NB4 (cell line): ENCODE results near the gene SYNPO.

Experiments used
- POLR2A ChIP-seq: IDR thresholded peaks from 2 replicates; pipeline ENCODE4 v1.6.1; 2011; ENCODE audit warnings: mild to moderate bottlenecking; ENCODE audit not compliant: insufficient read length; ENCODE audit errors: extremely low read depth
- TF ChIP-seq, protein P1 (sequence below): IDR thresholded peaks from one replicate; pipeline ENCODE4 v1.5.1; 2012; ENCODE audit warnings: low read depth, low read length

- TF ChIP-seq, protein P1, sequence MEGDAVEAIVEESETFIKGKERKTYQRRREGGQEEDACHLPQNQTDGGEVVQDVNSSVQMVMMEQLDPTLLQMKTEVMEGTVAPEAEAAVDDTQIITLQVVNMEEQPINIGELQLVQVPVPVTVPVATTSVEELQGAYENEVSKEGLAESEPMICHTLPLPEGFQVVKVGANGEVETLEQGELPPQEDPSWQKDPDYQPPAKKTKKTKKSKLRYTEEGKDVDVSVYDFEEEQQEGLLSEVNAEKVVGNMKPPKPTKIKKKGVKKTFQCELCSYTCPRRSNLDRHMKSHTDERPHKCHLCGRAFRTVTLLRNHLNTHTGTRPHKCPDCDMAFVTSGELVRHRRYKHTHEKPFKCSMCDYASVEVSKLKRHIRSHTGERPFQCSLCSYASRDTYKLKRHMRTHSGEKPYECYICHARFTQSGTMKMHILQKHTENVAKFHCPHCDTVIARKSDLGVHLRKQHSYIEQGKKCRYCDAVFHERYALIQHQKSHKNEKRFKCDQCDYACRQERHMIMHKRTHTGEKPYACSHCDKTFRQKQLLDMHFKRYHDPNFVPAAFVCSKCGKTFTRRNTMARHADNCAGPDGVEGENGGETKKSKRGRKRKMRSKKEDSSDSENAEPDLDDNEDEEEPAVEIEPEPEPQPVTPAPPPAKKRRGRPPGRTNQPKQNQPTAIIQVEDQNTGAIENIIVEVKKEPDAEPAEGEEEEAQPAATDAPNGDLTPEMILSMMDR = no peak
- no peak for TF ChIP-seq POLR2A
These were observed 10.9 kb downstream of the SYNPO start for GRCh38 chr5:150651382-150651781.
